IMR-90 (cell line): Measurements from ENCODE around the gene FFAR2.
"Not testable (repeated sequence)": the region's sequence is repeated elsewhere in the genome, so short reads cannot be mapped to it uniquely, and the experiment has no call there.

Source experiments
- CHD1 ChIP-seq: IDR thresholded peaks from 2 replicates; pipeline ENCODE4 v1.6.1; 2012; ENCODE audit warnings: low read depth, low read length, improper control_type of control experiment
- FOS ChIP-seq: fragments of 150-350 bp; IDR thresholded peaks from 2 replicates; pipeline ENCODE4 v1.6.1; 2016; ENCODE audit warnings: low read depth, low read length
- NFE2L2 ChIP-seq: fragments of 150-350 bp; IDR thresholded peaks from 2 replicates; pipeline ENCODE4 v1.6.1; 2016; ENCODE audit warnings: low read depth, mild to moderate bottlenecking, low read length
- POLR2A ChIP-seq: IDR thresholded peaks from 2 replicates; pipeline ENCODE4 v1.6.1; 2012; ENCODE audit warnings: mild to moderate bottlenecking, low read depth, low read length
- RAD21 ChIP-seq: IDR thresholded peaks from 2 replicates; pipeline ENCODE4 v1.6.1; 2012; ENCODE audit warnings: low read length, improper control_type of control experiment
- SMC3 ChIP-seq: fragments of 150-350 bp; IDR thresholded peaks from 2 replicates; pipeline ENCODE4 v1.6.1; 2016; ENCODE audit warnings: low read depth, mild to moderate bottlenecking, antibody characterized with exemption, low read length, moderate library complexity
- TF ChIP-seq, protein P1 (sequence below): conservative IDR thresholded peaks from 2 replicates; pipeline ENCODE4 v1.5.1; 2012; ENCODE audit warnings: mild to moderate bottlenecking, low read depth, low read length, improper control_type of control experiment
- TF ChIP-seq, protein P2 (sequence below): fragments of 150-350 bp; IDR thresholded peaks from 2 replicates; pipeline ENCODE4 v1.6.1; 2016; ENCODE audit warnings: low read depth, mild to moderate bottlenecking, low read length, moderate library complexity, borderline replicate concordance

DNA sequence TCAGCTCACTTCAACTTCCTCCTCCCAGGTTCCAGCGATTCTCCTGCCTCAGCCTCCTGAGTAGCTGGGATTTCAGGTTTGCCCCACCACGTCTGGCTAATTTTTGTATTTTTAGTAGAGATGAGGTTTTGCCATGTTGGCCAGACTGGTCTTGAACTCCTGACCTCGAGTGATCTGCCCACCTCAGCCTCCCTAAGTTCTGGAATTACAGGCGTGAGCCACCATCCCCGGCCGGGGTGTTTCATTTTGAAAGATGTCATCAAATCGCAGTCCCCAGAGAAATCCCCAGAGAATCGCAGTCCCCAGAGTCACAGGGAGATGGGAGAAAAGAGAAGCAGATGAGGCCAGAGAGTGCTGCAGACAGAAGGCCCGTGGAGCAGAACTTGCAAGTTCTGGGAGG, 46.6 kb upstream of the FFAR2 start:
- TF ChIP-seq POLR2A, SMC3, CHD1, FOS, RAD21, NFE2L2: not testable (repeated sequence)
- TF ChIP-seq, protein P1, sequence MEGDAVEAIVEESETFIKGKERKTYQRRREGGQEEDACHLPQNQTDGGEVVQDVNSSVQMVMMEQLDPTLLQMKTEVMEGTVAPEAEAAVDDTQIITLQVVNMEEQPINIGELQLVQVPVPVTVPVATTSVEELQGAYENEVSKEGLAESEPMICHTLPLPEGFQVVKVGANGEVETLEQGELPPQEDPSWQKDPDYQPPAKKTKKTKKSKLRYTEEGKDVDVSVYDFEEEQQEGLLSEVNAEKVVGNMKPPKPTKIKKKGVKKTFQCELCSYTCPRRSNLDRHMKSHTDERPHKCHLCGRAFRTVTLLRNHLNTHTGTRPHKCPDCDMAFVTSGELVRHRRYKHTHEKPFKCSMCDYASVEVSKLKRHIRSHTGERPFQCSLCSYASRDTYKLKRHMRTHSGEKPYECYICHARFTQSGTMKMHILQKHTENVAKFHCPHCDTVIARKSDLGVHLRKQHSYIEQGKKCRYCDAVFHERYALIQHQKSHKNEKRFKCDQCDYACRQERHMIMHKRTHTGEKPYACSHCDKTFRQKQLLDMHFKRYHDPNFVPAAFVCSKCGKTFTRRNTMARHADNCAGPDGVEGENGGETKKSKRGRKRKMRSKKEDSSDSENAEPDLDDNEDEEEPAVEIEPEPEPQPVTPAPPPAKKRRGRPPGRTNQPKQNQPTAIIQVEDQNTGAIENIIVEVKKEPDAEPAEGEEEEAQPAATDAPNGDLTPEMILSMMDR = not testable (repeated sequence)
- TF ChIP-seq, protein P2, sequence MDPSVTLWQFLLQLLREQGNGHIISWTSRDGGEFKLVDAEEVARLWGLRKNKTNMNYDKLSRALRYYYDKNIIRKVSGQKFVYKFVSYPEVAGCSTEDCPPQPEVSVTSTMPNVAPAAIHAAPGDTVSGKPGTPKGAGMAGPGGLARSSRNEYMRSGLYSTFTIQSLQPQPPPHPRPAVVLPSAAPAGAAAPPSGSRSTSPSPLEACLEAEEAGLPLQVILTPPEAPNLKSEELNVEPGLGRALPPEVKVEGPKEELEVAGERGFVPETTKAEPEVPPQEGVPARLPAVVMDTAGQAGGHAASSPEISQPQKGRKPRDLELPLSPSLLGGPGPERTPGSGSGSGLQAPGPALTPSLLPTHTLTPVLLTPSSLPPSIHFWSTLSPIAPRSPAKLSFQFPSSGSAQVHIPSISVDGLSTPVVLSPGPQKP = not testable (repeated sequence)
